DMS153 treated with DMSO at 0.1 percent for 48 hours (cell line): ENCODE measurements around the gene CSTF2T.

ENCODE experiments used
- DNase-seq: peaks from one replicate; lab custom pipeline; 2025; ENCODE audit not compliant: unreplicated experiment; lab: John Stamatoyannopoulos, UW

CSTF2T gene

GRCh38 chr10:51651063-51651462, 48.3 kb downstream of the CSTF2T start:
- DNase-seq: no peak

- DNase-seq: no peak
These were observed 50.3 kb downstream of the CSTF2T start for GRCh38 chr10:51649064-51649463.
